Fibroblast of the aortic adventitia (primary cell): Measurements from ENCODE around the gene SEMA3A. TPM values are rescaled to one million over a fixed set of nuclear protein-coding genes. Genes with fewer than 3 reads are reported as not detected.

Experiments used
- DNase-seq: peaks from one replicate; pipeline ENCODE4 v3.0.0-alpha.2; 2010; ENCODE audit warnings: low read depth
- H3K4me3 ChIP-seq: 2 replicates; pipeline ENCODE4 v1.5.1; 2011; ENCODE audit warnings: low read depth, mild to moderate bottlenecking, control low read depth, low read length, moderate library complexity
- total RNA-seq: library from RNA; depleted of rRNA; stranded (reverse); fragments of >200 nt; gene quantifications from 2 replicates; pipeline ENCODE4 v1.2.3, GENCODE V29; 2012; ENCODE audit warnings: low replicate concordance
- TF ChIP-seq, protein P1 (sequence below): IDR thresholded peaks from 2 replicates; pipeline ENCODE4 v1.5.1; 2011; ENCODE audit warnings: mild to moderate bottlenecking, low read length, control low read depth, inconsistent platforms; ENCODE audit not compliant: insufficient read depth

The SEMA3A gene
- total RNA-seq, 1 donor = 118 TPM

DNA sequence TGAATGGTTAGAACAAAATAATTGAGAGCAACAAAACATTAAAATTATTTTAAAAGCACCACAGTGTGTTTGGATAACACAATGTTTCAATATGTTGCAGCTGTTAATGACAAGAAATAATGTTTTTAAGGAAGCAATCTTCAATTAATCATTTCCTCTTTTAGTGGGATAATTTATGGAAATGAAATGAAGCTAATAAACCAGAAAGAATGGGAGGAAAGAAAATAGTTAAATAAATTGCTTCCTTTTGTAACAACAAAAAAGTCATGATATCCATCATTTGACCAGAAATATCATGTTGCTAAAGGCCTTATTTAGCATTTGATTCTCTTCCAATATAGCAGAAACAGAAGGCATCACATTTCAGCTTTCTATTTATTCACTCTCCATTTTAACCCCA is 224.5 kb downstream of the SEMA3A start:
- DNase-seq = no peak
- no peak overlapping the region for H3K4me3 ChIP-seq
- TF ChIP-seq, protein P1, sequence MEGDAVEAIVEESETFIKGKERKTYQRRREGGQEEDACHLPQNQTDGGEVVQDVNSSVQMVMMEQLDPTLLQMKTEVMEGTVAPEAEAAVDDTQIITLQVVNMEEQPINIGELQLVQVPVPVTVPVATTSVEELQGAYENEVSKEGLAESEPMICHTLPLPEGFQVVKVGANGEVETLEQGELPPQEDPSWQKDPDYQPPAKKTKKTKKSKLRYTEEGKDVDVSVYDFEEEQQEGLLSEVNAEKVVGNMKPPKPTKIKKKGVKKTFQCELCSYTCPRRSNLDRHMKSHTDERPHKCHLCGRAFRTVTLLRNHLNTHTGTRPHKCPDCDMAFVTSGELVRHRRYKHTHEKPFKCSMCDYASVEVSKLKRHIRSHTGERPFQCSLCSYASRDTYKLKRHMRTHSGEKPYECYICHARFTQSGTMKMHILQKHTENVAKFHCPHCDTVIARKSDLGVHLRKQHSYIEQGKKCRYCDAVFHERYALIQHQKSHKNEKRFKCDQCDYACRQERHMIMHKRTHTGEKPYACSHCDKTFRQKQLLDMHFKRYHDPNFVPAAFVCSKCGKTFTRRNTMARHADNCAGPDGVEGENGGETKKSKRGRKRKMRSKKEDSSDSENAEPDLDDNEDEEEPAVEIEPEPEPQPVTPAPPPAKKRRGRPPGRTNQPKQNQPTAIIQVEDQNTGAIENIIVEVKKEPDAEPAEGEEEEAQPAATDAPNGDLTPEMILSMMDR = no peak

DNA sequence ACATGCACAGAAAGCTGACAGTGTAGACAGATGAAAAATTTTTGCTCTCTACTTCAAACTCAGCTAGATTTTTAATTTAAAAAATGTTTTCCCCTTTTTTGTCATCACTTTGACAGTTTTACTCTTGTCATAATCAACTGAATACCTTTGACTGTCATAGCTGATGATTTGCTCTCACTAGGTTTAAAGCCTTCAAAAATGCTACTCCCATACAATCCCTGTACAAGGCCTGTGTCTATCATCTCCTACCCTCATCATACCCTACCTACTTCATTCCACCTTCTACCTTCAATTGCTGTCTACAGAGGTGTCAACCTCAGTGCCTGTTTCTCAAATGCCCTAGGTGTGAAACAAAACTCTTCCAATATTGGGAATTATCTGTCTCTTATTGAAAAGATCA is 230.3 kb downstream of the SEMA3A start:
- TF ChIP-seq, protein P1 = no peak
- no peak overlapping the region for H3K4me3 ChIP-seq
- no peak for DNase-seq

DNA sequence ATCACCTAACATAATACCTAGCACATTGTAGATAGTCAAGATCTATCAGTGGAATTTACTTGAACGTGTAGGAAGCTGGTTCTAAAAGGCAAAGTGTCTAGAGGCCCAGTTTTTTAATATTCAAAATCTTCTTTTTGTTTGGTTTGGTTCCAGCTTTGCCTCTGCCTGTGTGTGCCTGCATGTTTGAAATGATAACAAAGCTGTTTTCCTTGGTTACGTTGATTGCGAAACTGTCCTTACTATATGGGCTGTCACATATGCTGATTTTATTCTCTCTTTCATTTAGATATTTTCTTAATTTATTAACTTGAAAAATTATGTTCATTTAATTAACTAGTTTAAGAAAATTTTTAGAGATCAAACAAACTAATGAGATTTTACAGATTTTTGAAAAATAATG is 237.3 kb downstream of the SEMA3A start:
- TF ChIP-seq, protein P1 = no peak
- H3K4me3 ChIP-seq = no peak overlapping the region
- peak; percentile 10 for DNase-seq

DNA sequence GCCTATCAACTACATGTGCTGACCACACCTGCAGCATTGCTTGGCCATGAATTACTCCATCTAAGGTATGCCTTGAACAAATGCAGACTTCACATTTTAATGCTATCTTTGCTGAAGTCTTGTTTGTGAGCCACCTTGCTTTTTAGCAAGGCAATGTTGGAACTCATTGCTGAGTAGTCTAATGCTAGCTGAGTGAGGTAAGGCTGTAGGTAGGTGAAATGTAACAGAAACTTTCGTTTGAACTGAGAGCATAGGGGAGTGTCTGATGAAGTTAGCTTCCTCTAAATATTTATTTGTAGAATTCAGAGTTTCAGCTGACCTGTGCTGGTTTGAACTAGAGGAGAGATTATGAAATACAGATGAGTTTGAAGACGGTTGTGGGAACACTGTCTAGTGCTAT is 238.5 kb downstream of the SEMA3A start:
- DNase-seq = no peak
- H3K4me3 ChIP-seq = no peak overlapping the region
- TF ChIP-seq, protein P1 = no peak

DNA sequence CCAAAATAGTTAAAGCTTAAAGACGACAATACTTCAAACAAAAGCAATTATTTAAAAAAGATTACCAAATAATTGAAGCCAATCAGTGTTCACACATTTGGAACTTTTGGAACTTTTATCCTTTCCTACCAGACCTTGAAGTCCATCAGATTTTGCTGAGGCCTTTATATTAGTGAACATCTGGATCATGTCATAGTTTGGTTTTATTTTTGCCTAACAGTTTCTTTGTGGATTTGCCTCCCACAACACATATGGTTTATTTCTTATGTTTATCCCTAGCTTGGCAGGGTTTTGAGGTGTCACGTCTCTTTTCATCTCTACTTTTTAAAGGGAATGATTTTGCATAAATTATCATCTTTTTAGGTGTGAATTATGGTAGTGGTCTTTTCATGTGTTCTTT is 242.4 kb downstream of the SEMA3A start:
- no peak for DNase-seq
- TF ChIP-seq, protein P1 = no peak
- H3K4me3 ChIP-seq = no peak overlapping the region

- no peak for DNase-seq
- H3K4me3 ChIP-seq = no peak overlapping the region
- TF ChIP-seq, protein P1 = peak; percentile 45
Measured at GRCh38 chr7:83947260-83947659, 247.3 kb downstream of the SEMA3A start.

GRCh38 chr7:83946801-83947200 is 247.8 kb downstream of the SEMA3A start:
- no peak overlapping the region for H3K4me3 ChIP-seq
- TF ChIP-seq, protein P1 = no peak
- DNase-seq = no peak
